Stimulated activated CD4-positive, alpha-beta T cell treated with anti-CD3 and anti-CD28 coated beads, Interleukin-15, amount 100 ng/mL, for 48 hours (primary cell): ENCODE measurements around the gene FOXA2.

ENCODE experiments used
- DNase-seq, 2 donors: peaks; one replicate each; pipeline ENCODE4 v3.0.0-alpha.2; 2020; ENCODE audit warnings: low read depth in 2 of 2

FOXA2 gene

DNA sequence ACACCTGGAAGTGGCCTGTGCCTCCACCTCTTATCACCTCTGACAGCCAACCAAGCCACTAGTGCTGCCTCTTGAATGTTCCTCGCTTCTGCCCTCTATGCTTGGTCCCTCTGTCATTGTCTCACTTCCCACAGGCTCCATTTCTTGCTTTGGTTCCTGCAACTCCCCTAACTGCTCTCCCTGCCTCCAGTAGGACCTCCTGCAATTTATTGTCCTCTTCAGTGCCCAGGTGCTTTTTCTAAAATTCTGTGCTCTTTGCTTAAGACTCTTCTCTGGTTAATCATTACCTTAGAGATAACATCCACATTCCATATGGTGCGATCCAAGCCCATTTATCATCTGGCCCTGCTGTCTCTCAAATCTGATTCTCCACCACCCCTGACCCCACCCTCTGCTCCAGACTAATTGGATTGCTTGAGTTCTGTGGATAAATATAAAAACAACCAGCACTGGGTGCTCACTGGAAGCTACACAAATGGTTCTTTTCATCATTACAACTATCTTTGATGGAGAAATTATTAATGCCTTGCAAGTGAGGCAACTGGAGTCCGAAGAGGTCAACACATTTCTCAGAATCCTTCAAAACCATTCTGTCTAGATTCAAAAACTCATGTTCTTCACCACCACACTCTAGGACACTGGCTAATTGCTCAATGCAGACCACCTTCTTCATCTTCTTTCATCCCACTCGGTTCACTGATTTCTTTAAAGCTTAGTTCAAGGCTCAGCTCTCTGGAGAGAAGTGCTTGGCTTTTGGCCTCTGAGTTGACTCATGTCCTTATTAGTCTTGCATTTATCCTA is 47.2 kb downstream of the FOXA2 start:
- no peak for DNase-seq

DNA sequence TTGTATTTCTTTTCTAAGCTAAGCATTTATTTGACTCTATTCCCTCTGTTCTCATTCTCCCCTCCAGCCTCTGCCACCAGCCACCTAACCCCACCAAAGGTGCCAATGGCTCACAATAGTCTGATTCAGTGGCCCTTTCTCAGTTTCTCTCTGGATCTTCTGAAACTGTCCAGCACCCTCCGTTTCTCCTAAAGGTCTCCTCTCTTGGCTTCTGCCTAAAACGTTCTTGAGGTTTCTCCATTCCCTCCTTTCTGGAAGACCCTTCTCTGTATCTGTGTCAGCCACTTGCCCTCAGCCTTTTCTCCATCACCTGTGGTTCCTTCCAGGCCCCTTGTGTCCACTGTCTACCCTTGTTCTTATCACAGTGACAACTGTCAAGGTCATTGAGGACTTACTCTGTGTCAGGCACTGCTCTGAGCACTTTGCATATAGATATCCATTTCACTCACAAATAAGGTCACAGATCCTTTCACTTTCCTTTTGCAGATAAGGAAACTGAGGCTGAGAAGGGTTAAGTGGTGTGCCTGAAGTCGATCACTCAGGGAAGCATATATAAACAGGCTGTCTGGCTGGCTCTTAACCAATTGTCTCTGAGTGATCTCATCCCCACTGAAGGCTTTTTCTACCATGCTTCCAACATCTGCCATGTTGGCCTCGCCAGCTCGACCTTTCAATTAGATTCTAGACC is 48.1 kb downstream of the FOXA2 start:
- DNase-seq: no peak

DNA sequence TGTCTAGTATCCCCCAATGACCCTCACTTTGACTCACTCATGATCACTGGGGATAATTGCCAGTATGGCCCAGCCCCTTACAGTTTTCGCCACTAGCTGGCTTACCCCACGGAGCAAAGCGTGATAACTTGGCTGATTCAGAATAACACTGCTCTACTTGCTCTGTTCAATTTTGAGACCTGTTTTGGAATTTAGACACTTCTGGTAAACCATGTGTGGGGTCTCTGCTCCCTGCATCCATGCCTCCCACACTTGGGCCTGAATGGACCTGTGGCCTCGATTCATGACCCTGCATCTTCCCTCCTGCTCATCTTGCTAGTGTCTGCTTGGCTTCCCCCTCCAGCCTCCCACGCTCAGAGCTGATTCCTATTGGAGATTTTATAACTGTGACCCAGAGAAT is 48.9 kb downstream of the FOXA2 start:
- no peak for DNase-seq

DNA sequence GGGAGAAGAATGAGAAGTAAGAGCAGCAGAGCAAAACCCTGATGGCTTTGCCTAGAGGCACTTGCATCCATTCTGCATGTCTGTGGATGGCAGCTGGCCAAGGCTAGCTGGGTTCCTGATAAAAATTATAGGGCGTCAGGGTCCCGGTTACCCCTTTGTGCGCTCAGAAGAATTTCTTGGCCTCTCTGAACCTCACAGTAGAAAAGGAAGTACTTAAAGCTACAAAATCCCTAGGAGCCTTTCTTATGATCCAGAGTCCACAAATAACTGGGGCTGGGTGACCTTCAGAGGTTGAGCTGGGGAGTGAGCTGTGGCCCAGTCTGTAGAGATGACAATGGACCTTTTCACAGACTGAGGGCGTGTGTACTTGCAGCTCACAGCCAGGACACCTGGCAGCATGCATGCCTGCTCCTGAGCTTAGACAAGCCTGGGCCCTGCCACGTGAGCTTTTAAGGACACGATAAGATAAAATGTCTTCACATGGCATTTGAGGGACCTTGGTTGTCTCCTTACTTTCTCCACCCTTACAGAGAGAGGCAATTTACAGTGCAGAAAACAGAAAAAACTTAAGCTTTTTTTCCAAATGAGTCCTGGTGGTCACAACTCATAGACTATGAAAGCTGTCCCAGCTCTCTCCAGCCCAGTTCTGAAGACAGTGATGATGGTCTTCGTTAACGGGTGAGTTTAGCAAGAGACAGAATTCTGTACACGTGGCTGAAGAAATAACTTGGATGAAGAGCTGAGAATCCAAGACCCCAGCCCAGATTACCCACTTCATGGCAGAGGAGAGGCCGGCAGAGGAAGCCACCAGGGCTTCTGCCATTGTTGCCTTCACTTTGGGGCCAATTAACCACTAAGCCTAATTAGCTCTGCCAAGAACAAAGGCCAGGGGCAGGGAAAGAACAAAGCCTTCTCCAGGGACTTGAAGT is 50.3 kb downstream of the FOXA2 start:
- no peak for DNase-seq

DNA sequence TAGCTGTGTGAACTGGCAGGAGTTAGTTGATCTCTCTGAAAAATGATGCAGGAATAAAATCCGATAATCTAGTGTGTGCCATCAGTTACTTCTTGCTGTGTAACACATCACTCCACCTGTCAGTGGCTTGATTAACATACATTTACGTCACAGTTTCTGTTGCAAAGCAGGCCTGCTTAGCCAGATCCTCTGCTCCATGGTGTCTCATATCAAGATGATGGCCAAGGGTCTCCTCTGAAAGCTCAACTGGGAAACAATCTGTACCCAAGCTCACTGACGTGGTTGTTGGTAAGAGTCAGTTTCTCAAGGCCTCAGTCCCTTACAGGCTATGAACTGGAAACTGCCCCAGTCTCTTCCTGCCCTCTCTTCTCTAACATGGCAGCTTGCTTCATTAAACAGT is 51.8 kb downstream of the FOXA2 start:
- DNase-seq: no peak

DNA sequence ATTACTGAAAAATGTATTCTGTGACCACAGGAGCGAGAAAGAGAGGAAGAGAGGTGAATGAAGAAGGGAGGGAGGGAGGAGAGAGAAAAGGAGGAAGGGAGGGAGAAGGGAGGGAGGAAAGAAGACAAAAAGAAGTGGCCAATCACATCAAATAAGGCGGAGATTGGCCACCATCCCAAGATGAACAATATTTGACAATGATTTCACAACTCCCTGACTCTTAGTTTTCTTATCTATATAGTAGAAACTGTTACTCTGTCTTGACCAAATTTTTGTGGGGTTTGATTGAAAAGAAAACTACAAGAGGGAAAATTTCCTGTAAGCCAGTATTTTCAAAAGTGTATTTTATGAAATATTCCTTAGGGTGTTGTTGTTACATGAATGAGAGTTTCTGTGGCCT is 52.6 kb downstream of the FOXA2 start:
- DNase-seq: no peak

DNA sequence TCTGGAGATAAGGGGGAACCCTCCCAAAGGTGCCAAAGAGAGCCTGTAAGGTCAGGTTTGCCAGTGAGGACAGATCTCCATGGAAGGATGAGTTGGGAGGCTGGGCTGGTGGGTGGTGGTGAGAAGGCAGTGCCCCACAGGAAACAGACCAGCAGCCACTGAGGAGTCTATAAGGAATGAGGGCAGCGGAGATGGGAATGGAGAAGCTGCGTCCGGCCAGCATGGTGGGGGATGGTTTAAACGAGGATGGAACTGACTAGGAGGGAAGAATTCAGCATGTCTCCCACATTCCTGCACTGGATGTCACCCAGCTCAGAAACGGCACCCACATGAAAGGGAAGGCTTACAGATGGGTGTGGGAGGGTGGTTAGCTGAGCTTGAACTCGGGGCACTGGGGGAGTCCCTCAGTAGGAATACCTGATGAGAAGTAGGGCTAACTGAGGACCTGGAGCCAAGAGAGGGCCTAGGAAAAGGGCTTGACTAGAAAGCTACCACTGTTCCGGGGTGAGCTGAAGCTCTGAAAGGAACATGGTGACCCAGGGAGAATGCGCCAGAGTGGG is 53.2 kb downstream of the FOXA2 start:
- DNase-seq: no peak
